ENCODE results near the gene ZNF620.
"Not testable (repeated sequence)": the region's sequence is repeated elsewhere in the genome, so short reads cannot be mapped to it uniquely, and the experiment has no call there.

ZNF620 gene

DNA sequence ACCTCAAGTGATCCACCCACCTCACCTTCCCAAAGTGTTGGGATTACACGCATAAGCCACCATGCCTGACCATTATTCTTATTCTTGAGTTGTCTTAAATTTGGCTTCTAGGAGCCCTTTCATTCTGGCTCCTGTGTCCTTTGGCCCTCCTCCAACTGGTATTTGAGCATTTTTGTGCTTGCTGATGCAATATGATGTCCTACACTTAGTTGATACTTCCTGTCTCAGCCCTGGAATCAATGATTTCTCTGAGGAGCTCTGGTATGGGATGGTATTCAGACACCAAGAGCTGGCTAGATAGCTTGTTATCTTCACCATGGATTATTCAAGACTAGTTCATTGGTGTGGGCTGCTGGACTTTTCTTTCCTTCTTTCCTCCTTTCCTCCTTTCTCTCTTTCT lies 44.3 kb downstream of the ZNF620 start:
- no peak for TF ChIP-seq ZFX (IDR thresholded peaks at IDR 0.05; ENCODE audit: borderline replicate concordance)
- no peak for TF ChIP-seq CTCF (IDR thresholded peaks at IDR 0.05)
- H3K27ac ChIP-seq = no peak overlapping the region

GRCh38 chr3:40557575-40558161 lies 51.8 kb downstream of the ZNF620 start:
- TF ChIP-seq CTCF (IDR thresholded peaks at IDR 0.05) (no peak), ZFX (IDR thresholded peaks at IDR 0.05; ENCODE audit: borderline replicate concordance) (no peak)
- H3K27ac ChIP-seq = no peak overlapping the region

- not testable (repeated sequence) for H3K27ac ChIP-seq
Observed at GRCh38 chr3:40562482-40562881, 56.6 kb downstream of the ZNF620 start.

DNA sequence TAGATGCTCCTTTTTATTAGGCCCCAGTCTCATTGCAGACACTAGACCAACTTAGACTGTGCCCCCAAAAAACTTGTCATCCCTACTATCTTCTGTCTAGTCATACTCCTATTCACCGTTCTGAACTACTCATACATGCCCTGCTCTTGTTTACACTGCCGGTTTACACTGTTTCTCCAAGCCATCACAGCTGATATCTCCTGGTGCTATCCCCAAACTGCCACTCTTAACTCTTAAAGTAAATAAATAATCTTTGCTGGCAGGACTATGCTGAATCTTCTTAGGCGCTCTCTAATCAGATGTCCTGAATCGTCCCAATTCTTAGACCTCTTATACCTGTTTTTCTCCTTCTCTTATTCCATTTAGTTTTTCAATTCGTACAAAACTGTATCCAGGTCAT lies 59.8 kb downstream of the ZNF620 start:
- not testable (repeated sequence) for H3K27ac ChIP-seq

GRCh38 chr3:40566694-40567093 lies 60.9 kb downstream of the ZNF620 start:
- H3K27ac ChIP-seq = no peak overlapping the region
- TF ChIP-seq ZFX (IDR thresholded peaks at IDR 0.05; ENCODE audit: borderline replicate concordance) (no peak), CTCF (IDR thresholded peaks at IDR 0.05) (no peak)

Data from 22Rv1 (cell line).